SU-DHL-6 (cell line): ENCODE data around the gene SYDE2.
"Not testable (repeated sequence)": the region's sequence is repeated elsewhere in the genome, so short reads cannot be mapped to it uniquely, and the experiment has no call there.

Source experiments
- H2AFZ ChIP-seq: fragments of 200-600 bp; sonication (generic); 2 replicates; pipeline ENCODE4 v1.6.1; 2014; ENCODE audit warnings: low read depth, mild to moderate bottlenecking, moderate library complexity, mixed read lengths, antibody characterized with exemption, low read length; ENCODE audit not compliant: severe bottlenecking
- H3F3A ChIP-seq: fragments of 200-600 bp; shearing (Covaris generic); 2 replicates; pipeline ENCODE4 v1.6.0; 2016; ENCODE audit warnings: antibody characterized with exemption, mild to moderate bottlenecking; ENCODE audit not compliant: insufficient read depth
- H3K27ac ChIP-seq: fragments of 200-600 bp; sonication (generic); 2 replicates; pipeline ENCODE4 v1.5.1; 2016; ENCODE audit warnings: low read depth, mild to moderate bottlenecking, low read length, moderate library complexity, mixed read lengths
- H3K27me3 ChIP-seq: fragments of 200-600 bp; sonication (generic), shearing (Covaris generic); 2 replicates; pipeline ENCODE4 v1.6.0; 2014; ENCODE audit warnings: mild to moderate bottlenecking, low read length
- H3K36me3 ChIP-seq: fragments of 200-600 bp; sonication (generic); 2 replicates; pipeline ENCODE4 v1.6.1; 2014; ENCODE audit warnings: mild to moderate bottlenecking, low read length, mixed read lengths
- H3K4me2 ChIP-seq: fragments of 300-600, 200-600 bp; shearing (Covaris generic), sonication (generic); 2 replicates; pipeline ENCODE4 v1.6.0; 2014; ENCODE audit warnings: low read length, low read depth, mild to moderate bottlenecking; ENCODE audit not compliant: poor library complexity, severe bottlenecking
- H3K4me3 ChIP-seq: fragments of 200-600 bp; sonication (generic); 2 replicates; pipeline ENCODE4 v1.5.1; 2014; ENCODE audit warnings: antibody characterized with exemption, low read length, mild to moderate bottlenecking, mixed read lengths; ENCODE audit not compliant: insufficient read depth, poor library complexity, severe bottlenecking
- H3K79me2 ChIP-seq: fragments of 200-600 bp; sonication (generic); 2 replicates; pipeline ENCODE4 v1.6.1; 2014; ENCODE audit warnings: mild to moderate bottlenecking, low read length, moderate library complexity; ENCODE audit not compliant: insufficient read depth
- H3K9ac ChIP-seq: fragments of 200-600 bp; sonication (generic); 2 replicates; pipeline ENCODE4 v1.7.0; 2014; ENCODE audit warnings: mild to moderate bottlenecking, low read length
- H3K9me2 ChIP-seq: fragments of 200-600 bp; sonication (generic); replicated peaks from 2 replicates; pipeline ENCODE4 v1.6.1; 2014; ENCODE audit warnings: low read length; ENCODE audit not compliant: insufficient read depth
- H3K9me3 ChIP-seq: fragments of 200-600 bp; sonication (generic); 2 replicates; pipeline ENCODE4 v1.6.1; 2014; ENCODE audit warnings: low read length, mixed read lengths; ENCODE audit not compliant: insufficient read depth
- H4K20me1 ChIP-seq: fragments of 200-600 bp; sonication (generic); 2 replicates; pipeline ENCODE4 v1.6.1; 2014; ENCODE audit warnings: low read depth, mild to moderate bottlenecking, antibody characterized with exemption, low read length, moderate library complexity, mixed read lengths
- EZH2phosphoT487 ChIP-seq: fragments of 200-600 bp; sonication (generic), shearing (Covaris generic); conservative IDR thresholded peaks from 2 replicates; pipeline ENCODE4 v1.6.1; 2018; ENCODE audit warnings: mild to moderate bottlenecking, antibody characterized with exemption, low read length, moderate library complexity, mixed read lengths
- TF ChIP-seq, protein P1 (sequence below): fragments of 200-600 bp; sonication (generic); IDR thresholded peaks from one replicate; pipeline ENCODE4 v1.5.1; 2017; ENCODE audit warnings: antibody characterized with exemption, mild to moderate bottlenecking, low read length, moderate library complexity; ENCODE audit not compliant: insufficient read depth, poor library complexity, severe bottlenecking

SYDE2 gene

DNA sequence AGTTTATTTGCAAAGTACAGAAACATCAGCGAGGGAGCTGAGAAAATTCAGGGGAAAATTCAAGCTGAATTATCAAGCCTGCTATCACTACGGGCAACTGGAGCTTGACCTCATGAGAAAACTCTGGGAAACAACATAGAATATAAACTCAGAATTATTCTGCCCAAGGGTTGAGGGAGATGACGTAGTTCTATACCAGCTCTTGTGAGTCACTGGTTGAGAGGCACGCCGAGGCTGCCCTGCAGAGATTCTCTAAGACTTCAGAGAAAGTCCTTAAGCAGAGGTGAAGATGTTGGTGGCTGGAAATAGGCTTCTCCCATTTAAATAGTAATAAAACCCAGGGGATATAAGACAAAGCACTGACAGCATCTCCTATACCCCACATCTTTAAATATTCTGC lies 12.3 kb downstream of the SYDE2 start:
- no peak for TF ChIP-seq EZH2phosphoT487
- Histone ChIP-seq H3K79me2 (no peaks in the 10 kb centered on the region), H2AFZ (no peak overlapping the region), H3K27ac (no peak overlapping the region), H3K4me2 (no peak overlapping the region), H3K9me2 (no peaks in the 10 kb centered on the region), H3K27me3 (no peaks in the 10 kb centered on the region), H3K9ac (no peak overlapping the region), H3K4me3 (no peak overlapping the region), H3K9me3 (no peaks in the 10 kb centered on the region), H3F3A (no peaks in the 10 kb centered on the region), H3K36me3 (peaks cover 4% of the 10 kb centered on the region; the same call in 1 of the 2 replicates), H4K20me1 (no peaks in the 10 kb centered on the region)

DNA sequence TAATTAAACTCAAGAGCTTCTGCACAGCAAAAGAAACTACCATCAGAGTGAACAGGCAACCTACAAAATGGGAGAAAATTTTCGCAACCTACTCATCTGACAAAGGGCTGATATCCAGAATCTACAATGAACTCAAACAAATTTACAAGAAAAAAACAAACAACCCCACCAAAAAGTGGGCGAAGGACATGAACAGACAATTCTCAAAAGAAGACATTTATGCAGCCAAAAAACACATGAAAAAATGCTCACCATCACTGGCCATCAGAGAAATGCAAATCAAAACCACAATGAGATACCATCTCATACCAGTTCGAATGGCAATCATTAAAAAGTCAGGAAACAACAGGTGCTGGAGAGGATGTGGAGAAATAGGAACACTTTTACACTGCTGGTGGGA lies 13.8 kb downstream of the SYDE2 start:
- H3K4me3 ChIP-seq, H3K9me2 ChIP-seq, H3F3A ChIP-seq, H3K9me3 ChIP-seq, H3K27me3 ChIP-seq, H3K79me2 ChIP-seq, H2AFZ ChIP-seq, H3K9ac ChIP-seq, H3K4me2 ChIP-seq, H3K27ac ChIP-seq, H4K20me1 ChIP-seq, H3K36me3 ChIP-seq: not testable (repeated sequence)

DNA sequence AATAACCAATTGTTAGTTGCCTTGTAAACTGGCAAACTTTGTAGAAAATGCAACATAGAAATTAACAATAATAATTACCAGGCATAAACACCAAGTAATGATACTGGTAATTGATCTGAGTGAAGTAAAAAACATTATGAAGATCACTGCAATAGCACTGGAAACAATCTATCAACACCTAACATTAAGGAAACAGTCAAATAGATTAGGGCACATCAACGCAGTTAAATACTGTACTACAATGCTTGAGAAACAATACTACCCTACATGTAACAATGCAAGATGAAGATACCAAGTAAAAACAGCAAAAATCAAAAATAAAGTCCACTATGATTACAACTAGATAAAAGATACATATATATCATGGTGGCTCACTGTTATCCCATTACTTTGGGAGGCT lies 16.6 kb downstream of the SYDE2 start:
- no peak overlapping the region for H3K4me2 ChIP-seq
- H4K20me1 ChIP-seq = no peaks in the 10 kb centered on the region
- H3K27me3 ChIP-seq = no peaks in the 10 kb centered on the region
- H3K9ac ChIP-seq = no peak overlapping the region
- H3K27ac ChIP-seq = no peak overlapping the region
- TF ChIP-seq, protein P1, sequence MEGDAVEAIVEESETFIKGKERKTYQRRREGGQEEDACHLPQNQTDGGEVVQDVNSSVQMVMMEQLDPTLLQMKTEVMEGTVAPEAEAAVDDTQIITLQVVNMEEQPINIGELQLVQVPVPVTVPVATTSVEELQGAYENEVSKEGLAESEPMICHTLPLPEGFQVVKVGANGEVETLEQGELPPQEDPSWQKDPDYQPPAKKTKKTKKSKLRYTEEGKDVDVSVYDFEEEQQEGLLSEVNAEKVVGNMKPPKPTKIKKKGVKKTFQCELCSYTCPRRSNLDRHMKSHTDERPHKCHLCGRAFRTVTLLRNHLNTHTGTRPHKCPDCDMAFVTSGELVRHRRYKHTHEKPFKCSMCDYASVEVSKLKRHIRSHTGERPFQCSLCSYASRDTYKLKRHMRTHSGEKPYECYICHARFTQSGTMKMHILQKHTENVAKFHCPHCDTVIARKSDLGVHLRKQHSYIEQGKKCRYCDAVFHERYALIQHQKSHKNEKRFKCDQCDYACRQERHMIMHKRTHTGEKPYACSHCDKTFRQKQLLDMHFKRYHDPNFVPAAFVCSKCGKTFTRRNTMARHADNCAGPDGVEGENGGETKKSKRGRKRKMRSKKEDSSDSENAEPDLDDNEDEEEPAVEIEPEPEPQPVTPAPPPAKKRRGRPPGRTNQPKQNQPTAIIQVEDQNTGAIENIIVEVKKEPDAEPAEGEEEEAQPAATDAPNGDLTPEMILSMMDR = no peak
- no peak for TF ChIP-seq EZH2phosphoT487
- H3K9me2 ChIP-seq = no peaks in the 10 kb centered on the region
- no peaks in the 10 kb centered on the region for H3K36me3 ChIP-seq
- no peaks in the 10 kb centered on the region for H3K9me3 ChIP-seq
- no peak overlapping the region for H3K4me3 ChIP-seq
- H3F3A ChIP-seq = no peaks in the 10 kb centered on the region
- H3K79me2 ChIP-seq = no peaks in the 10 kb centered on the region
- H2AFZ ChIP-seq = no peak overlapping the region

DNA sequence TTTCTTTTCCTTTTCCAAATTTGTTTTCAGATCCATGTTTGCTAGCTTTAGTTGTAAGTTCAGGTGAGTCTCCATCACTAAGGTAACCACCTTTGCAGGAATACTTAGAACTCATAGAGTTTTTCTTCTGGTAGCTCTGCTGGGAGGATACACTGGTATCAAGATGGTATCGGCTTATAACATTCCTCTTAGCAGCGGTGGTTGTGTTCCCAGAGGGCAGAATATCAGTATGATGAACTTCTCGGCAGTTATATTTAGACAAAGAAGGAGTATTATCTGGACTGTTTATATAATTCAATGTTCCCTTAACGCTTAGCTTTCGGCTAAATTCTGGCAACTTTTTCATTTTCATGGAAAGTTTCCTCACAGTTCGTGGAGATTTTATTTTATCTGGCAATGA lies 18.1 kb downstream of the SYDE2 start:
- H3K4me3 ChIP-seq = no peak overlapping the region
- H3K4me2 ChIP-seq = no peak overlapping the region
- TF ChIP-seq EZH2phosphoT487 = no peak
- TF ChIP-seq, protein P1 = no peak
- no peak overlapping the region for H3K27ac ChIP-seq
- H3K27me3 ChIP-seq = no peaks in the 10 kb centered on the region
- no peak overlapping the region for H3K9ac ChIP-seq
- no peaks in the 10 kb centered on the region for H3K9me3 ChIP-seq
- no peaks in the 10 kb centered on the region for H3K79me2 ChIP-seq
- H2AFZ ChIP-seq = no peak overlapping the region
- H4K20me1 ChIP-seq = no peaks in the 10 kb centered on the region
- no peaks in the 10 kb centered on the region for H3K9me2 ChIP-seq
- no peaks in the 10 kb centered on the region for H3F3A ChIP-seq
- no peaks in the 10 kb centered on the region for H3K36me3 ChIP-seq
